Measurements from ENCODE around the gene KANSL3. TPM values are rescaled to one million over a fixed set of nuclear protein-coding genes. Genes with fewer than 3 reads are reported as not detected.

The KANSL3 gene
- total and polyA plus RNA-seq, 2 donors (not counting 3 experiments of a cell fraction or from before 2014, with no cell fraction given): 27.7 to 36.9 TPM

DNA sequence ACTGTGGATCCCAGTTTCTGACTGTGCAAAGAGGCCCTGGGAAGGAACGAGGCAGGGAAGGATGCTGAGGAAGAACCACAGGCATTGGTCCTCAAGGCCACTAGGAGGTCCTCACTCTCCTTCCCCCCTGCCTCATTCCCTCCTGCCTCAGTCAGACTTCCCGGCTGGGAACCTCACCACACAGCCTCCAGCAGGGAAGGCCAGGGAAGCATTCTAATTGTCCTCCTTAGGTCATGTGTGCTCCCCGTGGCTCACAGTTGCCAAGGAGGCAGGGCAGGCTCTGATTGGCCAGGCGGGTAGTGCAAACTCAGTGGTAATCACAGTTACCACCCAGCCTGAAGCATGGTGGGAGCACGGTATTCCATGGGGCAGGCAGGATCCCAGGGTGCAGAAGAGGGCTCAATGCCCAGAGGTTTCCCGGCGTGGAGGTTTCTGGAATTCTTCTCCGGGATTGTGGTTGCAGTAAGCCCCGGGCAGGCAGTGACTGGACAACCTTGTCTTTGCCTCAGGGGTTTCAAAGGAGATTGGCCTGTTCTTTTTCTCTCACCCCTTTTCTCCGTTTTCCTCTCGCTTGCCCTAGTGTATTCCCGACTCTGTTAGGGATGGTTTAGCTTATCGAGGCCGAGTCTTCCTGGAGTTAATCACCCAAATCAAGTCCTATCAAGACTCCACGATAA, 31.6 kb upstream of the KANSL3 start:
- no peak overlapping the region for H3K4me2 ChIP-seq (ENCODE audit: insufficient read depth, low read length)
- no peaks in the 10 kb centered on the region for H3K79me2 ChIP-seq (ENCODE audit: control insufficient read depth, insufficient read depth, low read length)
- DNase-seq (ENCODE audit: low read depth, low spot score) (no peak), FAIRE-seq (no peak)
- intact Hi-C loops (cut with micrococcal nuclease): no loop called here
- H3K4me3 ChIP-seq (replicated peaks in 1 of 3; ENCODE audit: insufficient read depth in 1 of 3, low read depth in 1 of 3, low read length in 3 of 3): no peak overlapping the region
- no peak overlapping the region for H3K9ac ChIP-seq (replicated peaks; ENCODE audit: extremely low read depth, insufficient read depth, low read length)
- H3K27ac ChIP-seq (ENCODE audit: insufficient read depth, low read depth, low read length): no peak overlapping the region
- H3K4me1 ChIP-seq (ENCODE audit: control insufficient read depth, extremely low read depth, insufficient read depth, low read length): peaks cover 7% of the 10 kb centered on the region
- H3K9me3 ChIP-seq (replicated peaks; ENCODE audit: control insufficient read depth, insufficient read depth, low read length): no peaks in the 10 kb centered on the region
- no peaks in the 10 kb centered on the region for H3K9me1 ChIP-seq (replicated peaks; ENCODE audit: control insufficient read depth, extremely low read depth, insufficient read depth, low read length)
- H3K36me3 ChIP-seq (ENCODE audit: control insufficient read depth in 2 of 2, extremely low read depth in 1 of 2, insufficient read depth in 2 of 2, low read length in 2 of 2): no peaks in the 10 kb centered on the region
- no peak for TF ChIP-seq JUN (IDR thresholded peaks at IDR 0.05; ENCODE audit: borderline replicate concordance, insufficient read depth, insufficient read length, low read depth)
- TF ChIP-seq EZH2 (IDR thresholded peaks at IDR 0.05; ENCODE audit: borderline replicate concordance, low read depth, low read length, severe bottlenecking): no peak
- TF ChIP-seq, protein P1, sequence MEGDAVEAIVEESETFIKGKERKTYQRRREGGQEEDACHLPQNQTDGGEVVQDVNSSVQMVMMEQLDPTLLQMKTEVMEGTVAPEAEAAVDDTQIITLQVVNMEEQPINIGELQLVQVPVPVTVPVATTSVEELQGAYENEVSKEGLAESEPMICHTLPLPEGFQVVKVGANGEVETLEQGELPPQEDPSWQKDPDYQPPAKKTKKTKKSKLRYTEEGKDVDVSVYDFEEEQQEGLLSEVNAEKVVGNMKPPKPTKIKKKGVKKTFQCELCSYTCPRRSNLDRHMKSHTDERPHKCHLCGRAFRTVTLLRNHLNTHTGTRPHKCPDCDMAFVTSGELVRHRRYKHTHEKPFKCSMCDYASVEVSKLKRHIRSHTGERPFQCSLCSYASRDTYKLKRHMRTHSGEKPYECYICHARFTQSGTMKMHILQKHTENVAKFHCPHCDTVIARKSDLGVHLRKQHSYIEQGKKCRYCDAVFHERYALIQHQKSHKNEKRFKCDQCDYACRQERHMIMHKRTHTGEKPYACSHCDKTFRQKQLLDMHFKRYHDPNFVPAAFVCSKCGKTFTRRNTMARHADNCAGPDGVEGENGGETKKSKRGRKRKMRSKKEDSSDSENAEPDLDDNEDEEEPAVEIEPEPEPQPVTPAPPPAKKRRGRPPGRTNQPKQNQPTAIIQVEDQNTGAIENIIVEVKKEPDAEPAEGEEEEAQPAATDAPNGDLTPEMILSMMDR (IDR thresholded peaks at IDR 0.05; ENCODE audit: extremely low read depth in 1 of 2, insufficient read depth in 1 of 2, low read depth in 1 of 2, low read length in 2 of 2): no peak
- TF ChIP-seq MYC (IDR thresholded peaks at IDR 0.05; ENCODE audit: low read depth, low read length): no peak
- no peak for TF ChIP-seq FOS (IDR thresholded peaks at IDR 0.05; ENCODE audit: borderline replicate concordance, insufficient read depth, low read length)
- TF ChIP-seq GATA2 (IDR thresholded peaks at IDR 0.05; ENCODE audit: insufficient read depth, insufficient read length, low read depth, low read length): no peak
- H2AFZ ChIP-seq (ENCODE audit: low read depth, low read length): no peak overlapping the region
- CTCF ChIA-PET: no interaction called here
- POLR2A ChIA-PET: no interaction called here
- no peaks in the 10 kb centered on the region for H3K27me3 ChIP-seq (ENCODE audit: control insufficient read depth in 2 of 2, insufficient read depth in 2 of 2, low read length in 2 of 2)
- no TSS peak for BruUV-seq (replicated peaks)
- H4K20me1 ChIP-seq (replicated peaks; ENCODE audit: control insufficient read depth, extremely low read depth, insufficient read depth, low read length): no peaks in the 10 kb centered on the region
- dilution Hi-C loops (cut with MboI; ENCODE audit: extremely low pct_ligation_motif_present, low sequenced_read_pairs): no loop called here

All from endothelial cell of umbilical vein (primary cell).